ENCODE measurements around the gene DPYD.

Gene DPYD

GRCh38 chr1:97507863-97508262 lies 413.0 kb downstream of the DPYD start:
- DNase-seq: no peak

GRCh38 chr1:97506368-97506767 lies 414.5 kb downstream of the DPYD start:
- no peak for DNase-seq

GRCh38 chr1:97505816-97506215 lies 415.0 kb downstream of the DPYD start:
- no peak for DNase-seq

DNA sequence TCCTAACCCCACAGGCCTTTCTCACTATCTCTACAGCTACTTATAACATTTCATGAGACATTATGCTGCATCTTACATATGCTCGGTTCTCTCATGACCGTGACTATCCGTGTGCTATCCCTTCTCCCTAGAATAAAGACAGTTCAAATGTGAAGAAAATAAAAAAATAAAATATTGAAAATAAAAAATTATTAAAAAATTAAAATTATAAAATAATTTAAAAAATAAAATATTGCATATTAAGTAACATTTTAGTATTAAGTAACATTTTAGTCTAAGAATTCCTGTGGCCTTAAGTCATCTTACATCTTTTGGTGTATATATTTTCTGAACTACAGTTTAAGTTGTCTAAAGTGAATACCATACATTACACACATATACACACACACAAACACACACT lies 415.5 kb downstream of the DPYD start:
- DNase-seq: no peak

- no peak for DNase-seq
Observed at GRCh38 chr1:97502360-97502759, 418.5 kb downstream of the DPYD start.

GRCh38 chr1:97501628-97502027 lies 419.2 kb downstream of the DPYD start:
- DNase-seq: no peak

- DNase-seq: no peak
Observed at GRCh38 chr1:97500760-97501159, 420.1 kb downstream of the DPYD start.

DNA sequence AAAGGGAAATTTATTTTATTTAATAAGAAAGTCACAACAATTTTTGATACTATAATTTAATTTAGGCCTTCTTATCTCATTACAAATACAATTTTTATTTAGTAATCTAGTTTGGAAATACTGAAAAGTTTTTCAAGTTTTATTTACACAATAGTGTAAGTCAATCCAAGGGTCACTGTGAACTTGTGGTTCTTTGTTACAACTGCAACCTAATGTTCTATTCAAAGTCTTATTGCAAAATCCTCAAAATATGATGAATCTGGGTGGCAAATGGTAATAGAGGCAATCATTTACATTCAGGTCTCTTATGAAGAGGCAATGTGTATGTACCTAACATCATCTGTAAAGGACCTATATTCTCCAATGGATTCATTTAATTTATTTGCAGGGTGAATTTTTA lies 421.2 kb downstream of the DPYD start:
- no peak for DNase-seq

DNA sequence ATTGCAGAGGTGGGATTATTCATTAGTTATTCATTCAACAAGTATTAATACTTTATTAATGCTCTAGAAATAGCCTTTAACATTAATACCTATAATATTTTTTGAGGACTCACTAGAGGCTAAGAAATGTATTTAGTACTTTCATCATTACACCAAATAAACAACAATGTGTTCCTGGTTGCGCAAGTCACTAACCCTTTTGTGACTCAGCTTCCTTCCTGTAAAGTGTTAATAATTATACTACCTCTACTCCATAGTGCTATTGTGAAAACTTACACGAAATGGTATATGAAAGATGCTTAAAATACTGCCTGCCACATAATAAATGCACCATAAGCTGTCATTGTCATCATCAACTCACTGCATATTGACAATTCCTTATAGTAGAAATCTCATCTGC lies 431.0 kb downstream of the DPYD start:
- DNase-seq: no peak

GRCh38 chr1:97488530-97488929 lies 432.3 kb downstream of the DPYD start:
- no peak for DNase-seq

DNA sequence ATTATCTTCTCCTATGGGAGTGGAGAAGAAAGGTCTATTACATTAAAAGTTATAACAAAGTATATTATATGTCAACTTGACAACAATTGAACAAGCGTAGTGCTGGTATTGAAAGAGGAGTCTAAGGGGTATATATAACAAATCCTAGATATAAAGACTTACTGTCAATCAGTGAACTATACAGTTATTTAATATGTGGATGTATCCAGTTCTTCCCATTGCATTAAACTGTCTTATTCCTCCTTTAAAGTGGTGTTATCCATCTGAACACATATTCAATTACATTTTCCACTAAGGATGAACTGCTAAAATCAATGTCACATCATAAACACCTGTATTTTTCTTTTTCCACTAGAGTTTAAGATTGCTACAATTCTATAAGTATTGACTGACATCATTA lies 438.8 kb downstream of the DPYD start:
- DNase-seq: no peak

DNA sequence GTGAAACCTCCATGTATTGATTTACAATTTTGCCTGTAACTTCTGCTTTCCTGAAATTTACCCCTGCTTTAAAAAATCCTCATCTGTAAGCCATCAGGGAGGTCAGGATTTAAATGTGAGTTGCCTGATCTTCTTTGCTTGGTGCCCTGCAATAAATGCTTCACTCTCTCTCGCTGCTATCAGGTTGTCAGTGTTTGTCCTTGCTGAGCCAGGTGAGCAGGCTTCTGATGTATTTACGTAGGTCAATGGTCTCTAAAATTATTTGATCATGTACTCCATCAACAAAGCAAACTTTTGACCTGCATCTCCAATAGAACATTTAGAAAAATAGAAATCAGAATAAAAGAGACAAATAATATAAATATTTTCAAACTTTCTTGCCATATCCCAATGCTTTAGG lies 453.4 kb downstream of the DPYD start:
- no peak for DNase-seq

GRCh38 chr1:97464305-97464704 lies 456.5 kb downstream of the DPYD start:
- DNase-seq: no peak

GRCh38 chr1:97461782-97462181 lies 459.1 kb downstream of the DPYD start:
- no peak for DNase-seq

- no peak for DNase-seq
Observed at GRCh38 chr1:97457446-97458089, 463.3 kb downstream of the DPYD start.

DNA sequence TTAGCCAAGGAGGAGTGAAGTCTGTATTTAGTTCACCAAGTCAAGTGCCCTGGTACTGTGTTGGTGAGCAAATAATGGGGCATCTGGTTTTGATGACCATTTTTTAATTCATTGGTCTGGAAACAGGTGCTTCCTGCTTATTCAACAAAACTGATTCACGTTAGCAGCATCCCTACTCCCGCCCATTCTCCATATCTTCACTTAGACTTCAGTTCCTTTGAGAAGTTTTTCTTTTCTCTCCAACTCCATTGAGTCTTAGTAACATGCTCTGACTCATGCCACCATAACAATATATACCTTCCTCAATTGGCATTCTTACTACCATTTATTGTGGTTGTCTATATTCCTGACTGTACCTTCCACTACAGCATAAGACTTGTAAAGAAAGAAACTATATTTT lies 468.9 kb downstream of the DPYD start:
- no peak for DNase-seq

GRCh38 chr1:97451046-97451826 lies 469.6 kb downstream of the DPYD start:
- no peak for DNase-seq

DNA sequence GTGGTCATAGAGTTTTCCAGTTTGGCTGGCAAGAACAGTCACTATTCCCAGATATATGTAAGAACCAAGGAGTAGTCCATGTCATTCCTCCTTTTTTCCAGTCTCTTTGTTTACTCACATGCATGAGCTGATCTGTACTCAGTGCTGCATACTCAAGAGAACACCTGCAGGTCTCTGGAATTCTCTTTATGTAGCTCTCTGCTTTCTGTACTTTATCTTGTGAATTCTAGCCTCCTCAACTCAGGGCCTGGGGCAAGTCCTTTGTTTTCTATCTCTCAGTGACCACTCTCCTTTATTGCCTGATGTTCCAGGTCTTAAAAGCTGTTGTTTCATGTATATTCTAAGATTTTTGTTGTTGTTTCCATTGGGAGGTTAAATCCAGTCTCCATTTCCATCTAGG lies 478.9 kb downstream of the DPYD start:
- DNase-seq: no peak

DNA sequence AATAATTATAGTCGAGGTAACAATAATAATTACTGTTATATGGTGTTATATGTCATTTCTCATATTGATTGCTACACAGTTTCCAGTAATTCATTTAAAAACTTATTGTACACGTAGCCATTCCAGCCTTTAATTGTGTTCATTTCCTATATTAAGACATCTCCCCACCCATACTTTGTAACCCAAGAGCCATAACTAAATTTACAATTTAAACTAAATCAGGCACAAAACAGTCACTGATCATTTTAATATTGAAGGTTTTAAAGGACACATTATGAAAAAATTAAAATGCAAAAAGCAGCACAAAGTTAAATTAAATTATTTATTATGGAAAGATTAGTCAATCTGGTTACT lies 487.0 kb downstream of the DPYD start:
- no peak for DNase-seq

DNA sequence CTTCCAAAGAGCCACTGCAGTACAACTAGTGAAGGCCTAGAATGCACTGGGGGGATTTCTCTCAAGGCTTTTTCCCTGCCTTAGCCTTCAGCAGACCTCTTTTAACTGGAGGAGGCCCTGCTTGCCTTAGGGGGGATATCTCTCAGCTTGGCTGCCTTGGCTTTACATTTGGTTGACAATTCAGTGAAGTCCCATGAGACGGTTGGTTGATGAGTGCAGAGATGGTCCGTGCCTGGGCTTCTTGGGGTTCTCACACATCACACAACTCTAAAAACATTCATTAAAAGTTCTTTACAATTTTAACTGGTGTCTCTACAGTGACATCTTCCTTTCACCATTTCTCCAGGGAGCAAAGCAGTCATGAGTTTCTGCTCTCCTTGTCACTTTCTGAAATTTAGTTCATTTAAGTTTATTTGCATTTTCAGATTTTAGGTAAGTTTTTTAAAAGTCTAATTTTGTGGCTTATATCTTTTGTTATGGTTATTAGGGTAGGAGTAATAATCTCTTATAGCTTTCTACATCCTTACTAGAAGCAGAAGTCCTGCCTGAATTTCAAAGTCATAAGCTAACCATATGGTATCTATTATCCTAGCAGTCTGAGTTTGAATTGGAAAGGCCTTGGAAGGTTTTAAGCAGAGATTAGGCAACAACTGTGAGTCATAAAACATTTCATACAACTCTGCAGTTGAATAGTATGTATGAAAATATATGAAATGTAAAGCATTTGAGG lies 487.6 kb downstream of the DPYD start:
- no peak for DNase-seq

GRCh38 chr1:97427371-97427770 lies 493.5 kb downstream of the DPYD start:
- DNase-seq: no peak

GRCh38 chr1:97424209-97424608 lies 496.6 kb downstream of the DPYD start:
- no peak for DNase-seq

DNA sequence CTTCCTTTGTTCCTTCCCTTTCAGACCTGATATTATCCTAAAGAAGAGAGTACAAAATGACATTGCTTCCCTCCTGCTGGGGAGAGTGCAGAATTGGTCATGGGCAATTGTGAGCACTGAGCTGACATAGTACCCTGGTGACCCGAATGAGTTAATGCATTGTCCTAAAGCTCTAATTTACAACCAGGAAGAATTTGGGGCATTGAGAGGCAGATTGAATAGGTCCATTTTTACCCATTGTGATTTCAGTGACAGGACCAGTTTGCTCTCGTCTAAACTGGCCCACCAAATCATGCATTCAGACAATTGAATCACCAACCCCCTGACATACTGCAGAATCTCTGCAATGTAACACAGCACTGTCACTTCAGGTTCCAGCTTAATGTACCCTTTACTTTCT lies 497.4 kb downstream of the DPYD start:
- no peak for DNase-seq

- no peak for DNase-seq
Observed at GRCh38 chr1:97417661-97418060, 503.2 kb downstream of the DPYD start.
